Activated CD4-positive, alpha-beta T cell treated with anti-CD3 and anti-CD28 coated beads, Interleukin-2, amount 10 ng/mL, durations not matched to agents 24 days and 14 days (primary cell): ENCODE measurements around the gene GATAD2B. TPM values are rescaled to one million over a fixed set of nuclear protein-coding genes. Genes with fewer than 3 reads are reported as not detected.
"Not testable (repeated sequence)": the region's sequence is repeated elsewhere in the genome, so short reads cannot be mapped to it uniquely, and the experiment has no call there.

Source experiments
- DNase-seq: peaks from one replicate; pipeline ENCODE4 v3.0.0; 2022
- H3K27ac Mint-ChIP-seq: one replicate; pipeline ENCODE4 v1.8.0; 2022; ENCODE audit warnings: mild to moderate bottlenecking, mixed read lengths
- H3K27me3 Mint-ChIP-seq: one replicate; pipeline ENCODE4 v1.8.0; 2022; ENCODE audit warnings: mixed read lengths
- H3K36me3 Mint-ChIP-seq: one replicate; pipeline ENCODE4 v1.8.0; 2022; ENCODE audit warnings: low read depth, mild to moderate bottlenecking, mixed read lengths
- H3K4me1 Mint-ChIP-seq: one replicate; pipeline ENCODE4 v1.8.0; 2021; ENCODE audit warnings: mixed read lengths
- H3K4me3 Mint-ChIP-seq: one replicate; pipeline ENCODE4 v1.8.0; 2022; ENCODE audit warnings: mild to moderate bottlenecking, moderate library complexity, mixed read lengths
- H3K9me3 Mint-ChIP-seq: one replicate; pipeline ENCODE4 v1.8.0; 2021; ENCODE audit warnings: mixed read lengths
- intact Hi-C: fragments of 100-400 bp; cut with micrococcal nuclease; formaldehyde crosslinking; loops from one replicate; pipeline ENCODE4 v1.15.1; 2023
- total RNA-seq: library from RNA; stranded (reverse); gene quantifications from 2 replicates; pipeline ENCODE4 v1.2.3, GENCODE V29; 2022

The GATAD2B gene
- total RNA-seq, 1 donor from 2014 or later, result 68.8 TPM

GRCh38 chr1:153845158-153845557 is 77.6 kb downstream of the GATAD2B start:
- intact Hi-C loops, result loop anchor here (5.0 kb wide), 1 partner anchor 37 kb away; no protein-coding TSS in a partner anchor
- H3K36me3 Mint-ChIP-seq, result peaks cover 13% of the 10 kb centered on the region
- H3K4me1 Mint-ChIP-seq, result peaks cover 18% of the 10 kb centered on the region
- no peak for DNase-seq
- no peaks in the 10 kb centered on the region for H3K27me3 Mint-ChIP-seq
- no peaks in the 10 kb centered on the region for H3K9me3 Mint-ChIP-seq
- no peak overlapping the region for H3K27ac Mint-ChIP-seq
- no peak overlapping the region for H3K4me3 Mint-ChIP-seq

- Mint-ChIP-seq H3K36me3 (peaks cover 12% of the 10 kb centered on the region), H3K4me1 (peaks cover 12% of the 10 kb centered on the region)
- H3K4me3 Mint-ChIP-seq, intact Hi-C loops, H3K9me3 Mint-ChIP-seq, H3K27me3 Mint-ChIP-seq, H3K27ac Mint-ChIP-seq, DNase-seq: not testable (repeated sequence)
Measured at GRCh38 chr1:153844349-153844748, 78.4 kb downstream of the GATAD2B start.

GRCh38 chr1:153842006-153842471 is 80.7 kb downstream of the GATAD2B start:
- Mint-ChIP-seq H3K4me3 (no peak overlapping the region), H3K4me1 (peaks cover 16% of the 10 kb centered on the region), H3K27ac (no peak overlapping the region)

GRCh38 chr1:153841463-153841994 is 81.2 kb downstream of the GATAD2B start:
- Mint-ChIP-seq H3K27ac (no peak overlapping the region), H3K36me3 (peaks cover 10% of the 10 kb centered on the region), H3K9me3 (no peaks in the 10 kb centered on the region), H3K4me3 (no peak overlapping the region), H3K27me3 (no peaks in the 10 kb centered on the region), H3K4me1 (peaks cover 16% of the 10 kb centered on the region)
- DNase-seq, result no peak
- intact Hi-C loops, result no loop called here

More at GRCh38 chr1:153842006-153842471, 80.7 kb downstream of the GATAD2B start:
- Mint-ChIP-seq H3K36me3 (peaks cover 10% of the 10 kb centered on the region), H3K9me3 (no peaks in the 10 kb centered on the region), H3K27me3 (no peaks in the 10 kb centered on the region)
- intact Hi-C loops, result no loop called here
- DNase-seq, result no peak

- H3K4me3 Mint-ChIP-seq, DNase-seq, H3K36me3 Mint-ChIP-seq, H3K27ac Mint-ChIP-seq, intact Hi-C loops, H3K27me3 Mint-ChIP-seq, H3K9me3 Mint-ChIP-seq: not testable (repeated sequence)
- peaks cover 15% of the 10 kb centered on the region for H3K4me1 Mint-ChIP-seq
Measured at GRCh38 chr1:153840774-153841173, 82.0 kb downstream of the GATAD2B start.

- H3K27ac Mint-ChIP-seq, H3K4me1 Mint-ChIP-seq, intact Hi-C loops, H3K36me3 Mint-ChIP-seq, DNase-seq, H3K9me3 Mint-ChIP-seq, H3K4me3 Mint-ChIP-seq, H3K27me3 Mint-ChIP-seq: not testable (repeated sequence)
Measured at GRCh38 chr1:153833968-153834367, 88.8 kb downstream of the GATAD2B start.

GRCh38 chr1:153833171-153833570 is 89.6 kb downstream of the GATAD2B start:
- peaks cover 6% of the 10 kb centered on the region for H3K4me1 Mint-ChIP-seq
- no peaks in the 10 kb centered on the region for H3K27me3 Mint-ChIP-seq
- no peak for DNase-seq
- no peak overlapping the region for H3K27ac Mint-ChIP-seq
- intact Hi-C loops, result no loop called here
- H3K4me3 Mint-ChIP-seq, result no peak overlapping the region
- peaks cover 5% of the 10 kb centered on the region for H3K36me3 Mint-ChIP-seq
- no peaks in the 10 kb centered on the region for H3K9me3 Mint-ChIP-seq

- peaks cover 12% of the 10 kb centered on the region for H3K36me3 Mint-ChIP-seq
- no peak for DNase-seq
- intact Hi-C loops, result no loop called here
- no peak overlapping the region for H3K4me3 Mint-ChIP-seq
- H3K27ac Mint-ChIP-seq, result no peak overlapping the region
- H3K9me3 Mint-ChIP-seq, result no peaks in the 10 kb centered on the region
- no peaks in the 10 kb centered on the region for H3K27me3 Mint-ChIP-seq
- peaks cover 5% of the 10 kb centered on the region for H3K4me1 Mint-ChIP-seq
Measured at GRCh38 chr1:153832293-153832692, 90.5 kb downstream of the GATAD2B start.

- H3K36me3 Mint-ChIP-seq, result peaks cover 19% of the 10 kb centered on the region
- H3K9me3 Mint-ChIP-seq, result no peaks in the 10 kb centered on the region
- no peaks in the 10 kb centered on the region for H3K27me3 Mint-ChIP-seq
- intact Hi-C loops, result no loop called here
- H3K4me1 Mint-ChIP-seq, result peaks cover 3% of the 10 kb centered on the region
- no peak overlapping the region for H3K27ac Mint-ChIP-seq
- H3K4me3 Mint-ChIP-seq, result no peak overlapping the region
- DNase-seq, result no peak
Measured at GRCh38 chr1:153831026-153831425, 91.7 kb downstream of the GATAD2B start.

- H3K36me3 Mint-ChIP-seq, result peaks cover 22% of the 10 kb centered on the region
- H3K27ac Mint-ChIP-seq, result no peak overlapping the region
- DNase-seq, result no peak
- no peaks in the 10 kb centered on the region for H3K27me3 Mint-ChIP-seq
- no peaks in the 10 kb centered on the region for H3K4me1 Mint-ChIP-seq
- intact Hi-C loops, result no loop called here
- H3K9me3 Mint-ChIP-seq, result no peaks in the 10 kb centered on the region
- no peak overlapping the region for H3K4me3 Mint-ChIP-seq
Measured at GRCh38 chr1:153827168-153827964, 95.4 kb downstream of the GATAD2B start.

- Mint-ChIP-seq H3K4me3 (no peak overlapping the region), H3K27ac (no peak overlapping the region), H3K9me3 (no peaks in the 10 kb centered on the region), H3K27me3 (no peaks in the 10 kb centered on the region), H3K36me3 (peaks cover 39% of the 10 kb centered on the region), H3K4me1 (peaks cover 2% of the 10 kb centered on the region)
- intact Hi-C loops, result no loop called here
- DNase-seq, result no peak
Measured at GRCh38 chr1:153818876-153819275, 103.9 kb downstream of the GATAD2B start.

GRCh38 chr1:153816283-153816889 is 106.4 kb downstream of the GATAD2B start:
- peaks cover 53% of the 10 kb centered on the region for H3K36me3 Mint-ChIP-seq

GRCh38 chr1:153805886-153806719 is 116.7 kb downstream of the GATAD2B start:
- Mint-ChIP-seq H3K4me3 (peak overlapping the region; percentile 11), H3K27ac (peak overlapping the region; percentile 75), H3K36me3 (peaks cover 53% of the 10 kb centered on the region), H3K9me3 (no peaks in the 10 kb centered on the region), H3K27me3 (no peaks in the 10 kb centered on the region), H3K4me1 (peaks cover 24% of the 10 kb centered on the region)
- no peak for DNase-seq
- intact Hi-C loops, result loop anchor here (1.0 to 2.0 kb wide), 3 partner anchors 117 to 181 kb away; partner anchors contain the start of genes GATAD2B, RAB13 and SLC39A1

More at GRCh38 chr1:153816283-153816889, 106.4 kb downstream of the GATAD2B start:
- no peak for DNase-seq
- Mint-ChIP-seq H3K27me3 (no peaks in the 10 kb centered on the region), H3K9me3 (no peaks in the 10 kb centered on the region), H3K4me1 (peaks cover 2% of the 10 kb centered on the region), H3K4me3 (no peak overlapping the region), H3K27ac (no peak overlapping the region)
- intact Hi-C loops, result no loop called here
